Hippocampal formation (tissue), 2 donors: ENCODE results near the gene SCFD2.
"Not testable (repeated sequence)": the region's sequence is repeated elsewhere in the genome, so short reads cannot be mapped to it uniquely, and the experiment has no call there.

Source experiments
- DNase-seq, 2 donors: peaks; one replicate each; lab custom pipeline; 2025; lab: John Stamatoyannopoulos, UW

The SCFD2 gene

GRCh38 chr4:53050361-53050774, 315.5 kb downstream of the SCFD2 start:
- no peak for DNase-seq

- DNase-seq, result no peak
Observed at GRCh38 chr4:53049528-53049927, 316.3 kb downstream of the SCFD2 start.

DNA sequence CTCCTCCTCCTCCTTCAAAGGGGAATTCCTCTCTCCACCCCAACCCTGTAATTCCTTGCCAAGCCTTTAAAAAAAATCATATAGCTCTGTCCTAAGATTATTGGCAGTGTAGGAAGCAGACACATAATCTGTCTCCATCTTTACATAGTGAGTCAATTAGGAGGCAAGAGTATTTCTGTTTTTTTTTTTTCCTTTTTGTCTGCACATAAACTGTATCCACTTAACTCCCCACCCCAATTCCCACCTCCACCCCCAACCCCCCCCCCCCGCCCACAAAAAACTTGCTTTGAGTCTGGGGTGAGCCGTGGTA, 321.3 kb downstream of the SCFD2 start:
- no peak for DNase-seq

DNA sequence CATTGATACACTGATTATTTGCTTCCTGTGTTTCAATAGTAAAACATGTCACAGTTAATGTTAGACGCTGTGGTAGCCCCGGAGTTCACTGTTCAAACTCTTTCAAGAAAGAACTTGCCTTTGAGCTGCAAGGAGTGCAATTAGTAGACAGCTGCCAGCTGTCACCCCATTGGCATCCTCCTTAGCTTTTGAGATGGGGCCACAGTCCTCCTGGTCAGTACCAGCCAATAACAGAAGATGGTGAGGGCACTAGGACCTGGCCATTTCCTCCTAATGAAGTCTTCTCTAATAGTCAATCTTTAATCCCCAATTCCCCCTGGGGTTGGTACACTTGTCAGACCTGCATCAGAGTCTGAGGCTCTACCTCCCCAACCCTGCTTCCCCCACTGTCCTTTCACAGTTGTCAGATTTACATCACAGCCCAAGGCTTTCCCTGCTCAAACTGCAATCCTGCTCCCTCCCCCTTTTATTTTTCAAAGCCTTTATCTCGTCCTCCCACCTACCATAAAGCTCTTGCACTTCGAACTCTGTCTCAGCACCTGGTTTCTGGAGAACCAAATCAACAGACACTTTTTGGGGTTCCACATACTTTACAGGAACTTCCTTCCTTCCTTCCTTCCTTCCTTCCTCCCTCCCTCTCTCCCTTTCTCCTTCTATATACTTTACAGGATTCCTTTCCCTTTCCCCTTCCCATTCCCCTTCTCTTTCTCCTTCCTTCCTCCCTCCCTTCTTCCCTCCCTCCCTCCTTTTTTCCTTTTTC, 321.8 kb downstream of the SCFD2 start:
- DNase-seq, result no peak

- no peak for DNase-seq
Observed at GRCh38 chr4:53043055-53043454, 322.8 kb downstream of the SCFD2 start.

DNA sequence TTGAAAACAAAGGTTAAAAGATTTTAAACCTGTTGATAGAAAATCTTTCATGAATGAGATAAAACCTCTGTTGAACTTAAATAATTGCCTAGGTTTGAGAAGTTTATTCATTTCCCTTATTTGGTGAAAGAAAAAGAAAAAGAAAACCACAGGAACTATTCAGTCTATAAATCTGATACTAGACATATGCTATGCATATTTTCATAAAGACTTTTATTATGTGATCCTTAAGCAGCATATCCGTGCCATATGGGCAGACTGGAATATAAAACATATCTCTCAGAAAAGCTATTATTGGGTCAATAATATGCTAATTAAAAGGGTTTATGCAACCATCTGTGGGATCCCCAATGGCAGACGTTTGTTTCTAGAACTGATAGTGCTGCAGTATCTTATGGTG, 325.0 kb downstream of the SCFD2 start:
- no peak for DNase-seq

DNA sequence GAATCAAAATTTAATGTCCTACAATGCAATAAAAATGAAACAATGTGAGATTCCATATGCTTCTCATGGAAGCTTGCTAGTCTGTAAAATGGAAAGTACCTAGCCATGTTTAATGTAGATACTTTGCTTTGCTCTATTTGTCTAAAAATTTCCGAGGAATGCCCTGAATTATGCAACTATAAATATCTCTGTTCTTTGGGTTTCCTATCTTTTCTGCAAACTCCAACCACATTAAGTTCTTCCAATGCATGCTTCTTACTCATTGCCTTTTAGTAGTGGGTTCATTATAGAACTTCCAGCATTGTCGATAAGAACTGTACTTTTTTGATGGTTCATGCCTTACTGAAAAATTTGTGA, 325.4 kb downstream of the SCFD2 start:
- no peak for DNase-seq

GRCh38 chr4:53039741-53040458, 326.0 kb downstream of the SCFD2 start:
- DNase-seq, result no peak

DNA sequence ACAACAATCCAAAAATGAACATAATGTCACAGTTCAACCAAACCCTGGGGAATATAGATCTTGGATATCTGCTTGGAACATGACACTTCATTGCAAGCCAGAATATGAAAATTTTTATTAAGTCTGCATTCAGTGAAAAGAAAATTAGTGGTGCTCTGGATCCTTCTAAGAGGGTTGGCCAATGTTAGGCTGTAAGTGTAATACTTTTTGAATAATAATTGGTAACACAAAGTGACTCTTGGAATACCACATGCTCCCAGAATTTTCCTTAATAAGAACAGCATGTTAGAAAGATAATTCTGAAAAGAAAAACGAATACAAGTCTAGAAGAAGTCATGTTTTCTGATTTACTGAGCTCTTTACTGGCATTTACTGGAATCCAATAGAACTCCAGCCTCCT, 328.0 kb downstream of the SCFD2 start:
- DNase-seq, result no peak

GRCh38 chr4:53032908-53033307, 333.0 kb downstream of the SCFD2 start:
- DNase-seq, result not testable (repeated sequence)

- DNase-seq, result no peak
Observed at GRCh38 chr4:53026233-53026632, 339.6 kb downstream of the SCFD2 start.

GRCh38 chr4:53023677-53024299, 342.1 kb downstream of the SCFD2 start:
- no peak for DNase-seq

DNA sequence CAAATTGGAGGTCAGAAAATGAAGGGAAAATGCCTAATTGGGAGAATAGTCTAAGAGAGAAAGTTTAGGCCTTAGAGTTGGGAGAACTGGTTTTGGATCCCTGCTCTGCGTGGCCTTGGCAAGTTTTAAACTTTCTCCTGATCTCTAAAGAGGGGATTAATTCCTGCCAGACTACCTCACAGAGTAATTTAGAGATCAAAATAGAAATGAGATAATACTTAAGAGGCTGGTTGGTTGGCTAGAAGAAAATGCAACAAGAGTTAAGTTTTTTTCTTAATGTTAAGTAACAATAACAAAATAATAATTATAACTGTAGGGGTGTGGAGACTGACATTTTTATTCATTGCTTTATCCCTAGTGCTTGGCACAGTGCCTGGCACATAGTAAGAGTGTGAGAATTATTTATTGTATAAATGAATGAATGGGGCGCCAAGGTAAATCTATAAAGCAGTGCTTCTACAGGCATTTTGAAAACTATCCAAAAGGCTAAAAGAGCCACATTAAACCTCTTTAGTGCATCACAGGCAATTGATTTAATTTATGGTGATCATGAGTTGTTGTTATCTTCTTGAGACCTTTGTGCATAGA, 343.3 kb downstream of the SCFD2 start:
- no peak for DNase-seq

GRCh38 chr4:53021754-53022512, 343.9 kb downstream of the SCFD2 start:
- DNase-seq, result no peak

DNA sequence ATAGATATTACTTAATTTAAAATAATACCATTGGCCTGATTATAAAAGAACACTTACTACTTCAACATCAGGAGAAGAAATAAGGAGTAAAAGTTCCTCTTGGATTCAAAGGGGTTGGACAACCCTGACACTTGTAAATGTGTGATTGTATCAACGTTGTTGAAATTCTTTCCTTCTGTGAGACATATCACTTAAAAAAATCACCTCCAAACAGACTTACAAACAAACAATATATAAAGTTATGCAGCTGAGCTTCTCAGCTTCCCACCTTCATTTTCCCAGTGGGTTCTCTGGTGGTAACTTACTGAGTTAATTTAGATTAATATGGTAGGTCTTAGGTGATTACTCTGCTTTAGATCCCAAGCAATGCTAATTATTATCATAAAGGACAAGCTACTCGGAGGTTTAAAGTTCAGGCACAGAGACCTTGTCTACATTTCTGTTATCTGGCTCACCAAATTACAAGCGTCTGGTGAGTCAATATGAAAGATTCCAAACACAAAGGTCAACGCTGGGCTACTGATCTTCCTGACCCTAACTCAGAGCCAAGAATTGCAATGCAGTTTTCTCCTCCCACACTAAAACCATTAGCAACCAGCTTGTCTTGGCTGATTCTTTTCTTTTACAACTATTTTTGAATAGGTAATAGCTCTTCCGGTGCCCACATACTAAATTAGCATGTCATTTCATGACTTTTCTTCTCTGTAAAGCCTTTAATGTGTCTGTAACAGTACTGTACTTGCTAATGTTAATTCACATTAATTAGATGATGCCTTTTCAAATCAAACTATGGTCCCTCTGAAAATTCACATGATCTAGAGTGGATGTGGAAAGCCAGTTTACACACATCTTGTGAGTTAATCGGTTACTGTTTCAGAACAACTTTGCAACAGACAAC, 346.1 kb downstream of the SCFD2 start:
- DNase-seq, result no peak

DNA sequence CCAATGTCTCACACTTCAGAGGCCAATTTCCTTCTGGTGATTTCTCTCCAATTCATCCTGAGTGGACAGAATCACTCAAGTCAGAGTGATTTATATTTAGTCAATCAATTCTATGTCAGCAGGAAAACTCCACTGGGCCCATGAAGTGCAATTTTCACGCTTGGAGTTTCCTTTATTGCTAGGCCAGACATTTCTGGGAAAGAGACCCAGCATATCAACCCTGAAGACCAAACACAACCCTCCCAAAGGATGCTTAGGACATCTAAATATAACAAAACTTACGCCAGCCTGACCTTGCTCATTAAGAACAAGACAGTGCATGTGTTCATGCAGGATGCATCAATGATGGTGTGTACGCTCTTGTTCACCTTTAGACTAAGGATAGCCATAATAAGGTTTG, 347.4 kb downstream of the SCFD2 start:
- no peak for DNase-seq

DNA sequence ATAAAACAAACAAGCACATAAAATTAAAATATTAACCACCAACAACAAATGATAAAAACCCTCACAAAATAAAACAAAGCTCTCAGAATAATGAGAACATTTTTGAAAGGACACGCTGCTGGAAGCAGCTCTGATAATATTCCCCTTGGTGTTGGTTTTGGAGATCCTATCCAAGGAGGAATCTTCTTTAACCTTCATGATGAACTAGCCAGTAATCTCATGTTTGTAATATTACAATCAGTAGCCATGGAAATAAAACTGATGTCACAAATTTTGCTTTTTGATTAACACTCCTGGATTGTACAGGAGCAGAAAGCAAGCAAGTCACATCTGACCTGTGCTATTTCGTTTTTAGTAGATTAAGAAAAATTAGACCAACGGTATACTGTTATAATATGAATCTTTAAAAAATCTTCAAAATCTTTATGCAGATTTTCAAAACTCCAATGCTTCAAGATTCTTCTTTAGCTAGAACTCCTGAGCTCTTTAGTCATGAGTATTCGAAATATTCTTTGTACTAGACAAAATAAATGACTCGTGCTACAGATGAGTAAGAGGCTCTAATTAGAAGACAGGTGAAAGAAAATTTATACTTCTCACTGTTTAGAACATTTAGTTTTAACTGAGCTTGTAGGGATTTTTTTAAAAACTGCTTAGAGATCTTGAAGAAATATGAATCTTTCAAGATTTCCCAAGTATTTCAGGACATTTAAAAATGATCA, 349.6 kb downstream of the SCFD2 start:
- DNase-seq, result no peak

- DNase-seq, result no peak
Observed at GRCh38 chr4:53015681-53016080, 350.2 kb downstream of the SCFD2 start.

GRCh38 chr4:53014881-53015280, 351.0 kb downstream of the SCFD2 start:
- no peak for DNase-seq
